Glutamatergic neuron (in vitro differentiated cells): ENCODE results near the gene GPHN. TPM values are rescaled to one million over a fixed set of nuclear protein-coding genes. Genes with fewer than 3 reads are reported as not detected.

Experiments
- DNase-seq: peaks from one replicate; pipeline ENCODE4 v3.0.0; 2022
- H3K27ac Mint-ChIP-seq: one replicate; pipeline ENCODE4 v1.8.0; 2020; ENCODE audit warnings: mild to moderate bottlenecking, mixed read lengths, inconsistent platforms; ENCODE audit not compliant: unreplicated experiment
- H3K27me3 Mint-ChIP-seq: one replicate; pipeline ENCODE4 v1.8.0; 2020; ENCODE audit warnings: mild to moderate bottlenecking, moderate library complexity, mixed read lengths, inconsistent platforms; ENCODE audit not compliant: unreplicated experiment
- H3K36me3 Mint-ChIP-seq: one replicate; pipeline ENCODE4 v1.8.0; 2020; ENCODE audit warnings: mild to moderate bottlenecking, mixed read lengths, inconsistent platforms; ENCODE audit not compliant: unreplicated experiment
- H3K4me1 Mint-ChIP-seq: one replicate; pipeline ENCODE4 v1.8.0; 2020; ENCODE audit warnings: mild to moderate bottlenecking, low read depth, mixed read lengths, inconsistent platforms; ENCODE audit not compliant: unreplicated experiment
- H3K4me3 Mint-ChIP-seq: one replicate; pipeline ENCODE4 v1.8.0; 2020; ENCODE audit warnings: mild to moderate bottlenecking, mixed read lengths, inconsistent platforms; ENCODE audit not compliant: unreplicated experiment
- H3K9me3 Mint-ChIP-seq: one replicate; pipeline ENCODE4 v1.8.0; 2020; ENCODE audit warnings: mild to moderate bottlenecking, moderate library complexity, mixed read lengths, inconsistent platforms; ENCODE audit not compliant: unreplicated experiment
- CTCF ChIP-seq: fragments of 200-600 bp; sonication (generic); IDR thresholded peaks from one replicate; pipeline ENCODE4 v1.5.0; 2021; ENCODE audit not compliant: partially characterized antibody, unreplicated experiment
- total RNA-seq: library from RNA; stranded (reverse); fragmentation: NEBNext Ultra II Directional; extraction: Animal tissue kit (Norgen Biotek cat#: 25700); gene quantifications from one replicate; pipeline ENCODE4 v1.2.1, GENCODE V29; 2021; ENCODE audit not compliant: unreplicated experiment

The GPHN gene
- total RNA-seq, 1 donor from 2014 or later = 29.8 TPM

DNA sequence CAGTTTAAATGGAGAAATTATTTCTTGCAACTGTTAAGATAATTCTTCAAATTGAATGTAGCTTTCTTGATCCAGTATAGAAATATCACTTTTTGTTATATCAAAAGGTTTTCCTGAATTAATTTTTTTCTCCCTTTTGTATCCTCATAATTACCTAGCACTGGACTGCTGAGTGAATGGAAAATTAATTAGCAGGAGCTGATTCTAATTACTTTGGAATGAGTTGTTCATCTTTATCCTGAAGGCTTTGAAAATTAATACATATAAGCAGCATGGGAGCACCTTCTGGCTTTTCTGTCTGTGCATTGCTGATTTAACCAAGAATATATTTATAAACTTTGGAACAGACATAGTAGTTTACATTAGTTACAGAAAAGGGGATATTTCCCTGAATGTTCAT lies 373.6 kb downstream of the GPHN start:
- Mint-ChIP-seq H3K36me3 (peaks cover 9% of the 10 kb centered on the region), H3K9me3 (no peaks in the 10 kb centered on the region), H3K4me1 (no peaks in the 10 kb centered on the region), H3K27me3 (no peaks in the 10 kb centered on the region), H3K4me3 (no peak overlapping the region), H3K27ac (no peak overlapping the region)
- TF ChIP-seq CTCF = no peak
- DNase-seq = no peak

DNA sequence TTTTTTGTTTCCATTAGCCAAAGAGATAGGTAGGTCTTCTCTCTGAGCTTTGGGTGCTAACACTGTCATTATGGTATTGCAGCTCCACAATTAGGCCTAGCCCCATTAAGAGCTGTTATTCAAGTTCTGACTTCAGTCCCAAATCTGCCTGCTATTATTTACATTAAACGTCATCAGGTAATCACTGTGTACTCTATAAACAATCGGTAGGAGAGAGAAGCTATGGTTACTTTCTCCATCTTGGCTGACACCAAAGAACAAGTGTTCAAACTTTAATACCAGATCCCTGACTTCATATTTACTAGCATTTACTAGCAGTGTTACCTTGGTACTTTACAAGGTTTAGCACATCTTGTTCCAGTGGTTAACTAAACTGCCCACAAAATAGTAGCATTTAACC lies 376.2 kb downstream of the GPHN start:
- no peaks in the 10 kb centered on the region for H3K27me3 Mint-ChIP-seq
- no peak for DNase-seq
- H3K36me3 Mint-ChIP-seq = peaks cover 6% of the 10 kb centered on the region
- H3K27ac Mint-ChIP-seq = no peak overlapping the region
- no peak for TF ChIP-seq CTCF
- no peaks in the 10 kb centered on the region for H3K9me3 Mint-ChIP-seq
- no peak overlapping the region for H3K4me3 Mint-ChIP-seq
- no peaks in the 10 kb centered on the region for H3K4me1 Mint-ChIP-seq

DNA sequence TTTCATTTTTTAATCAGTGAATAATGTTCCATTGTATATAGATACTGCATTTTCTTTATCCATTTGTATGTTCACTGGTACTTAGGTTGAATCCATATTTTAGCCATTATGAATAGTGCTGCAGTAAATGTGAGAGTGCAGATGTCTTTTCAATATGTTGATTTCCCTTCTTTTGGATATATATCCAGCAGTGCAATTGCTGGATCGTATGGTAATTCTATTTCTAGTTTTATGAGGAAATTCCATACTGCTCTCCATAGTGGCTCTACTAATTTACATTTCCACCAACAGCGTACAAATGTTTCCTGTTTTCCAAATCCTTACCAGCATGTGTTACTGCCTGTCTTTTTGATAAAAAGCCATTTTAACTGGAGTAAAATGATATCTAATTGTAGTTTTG lies 392.8 kb downstream of the GPHN start:
- H3K27me3 Mint-ChIP-seq = no peaks in the 10 kb centered on the region
- no peaks in the 10 kb centered on the region for H3K9me3 Mint-ChIP-seq
- DNase-seq = no peak
- no peak overlapping the region for H3K4me3 Mint-ChIP-seq
- no peak for TF ChIP-seq CTCF
- H3K4me1 Mint-ChIP-seq = no peaks in the 10 kb centered on the region
- no peak overlapping the region for H3K27ac Mint-ChIP-seq
- H3K36me3 Mint-ChIP-seq = peaks cover 6% of the 10 kb centered on the region

GRCh38 chr14:66910311-66910840 lies 402.4 kb downstream of the GPHN start:
- H3K4me1 Mint-ChIP-seq = no peaks in the 10 kb centered on the region
- TF ChIP-seq CTCF = no peak
- DNase-seq = no peak
- no peak overlapping the region for H3K27ac Mint-ChIP-seq
- no peak overlapping the region for H3K4me3 Mint-ChIP-seq
- peaks cover 2% of the 10 kb centered on the region for H3K9me3 Mint-ChIP-seq
- no peaks in the 10 kb centered on the region for H3K27me3 Mint-ChIP-seq
- no peaks in the 10 kb centered on the region for H3K36me3 Mint-ChIP-seq

GRCh38 chr14:66916421-66916820 lies 408.5 kb downstream of the GPHN start:
- Mint-ChIP-seq H3K9me3 (peaks cover 2% of the 10 kb centered on the region), H3K4me1 (no peaks in the 10 kb centered on the region), H3K27me3 (no peaks in the 10 kb centered on the region), H3K27ac (no peak overlapping the region), H3K36me3 (no peaks in the 10 kb centered on the region), H3K4me3 (no peak overlapping the region)
- TF ChIP-seq CTCF = no peak
- no peak for DNase-seq
